ENCODE data around the gene TMOD2.
A peak's percentile ranks its signal among the peaks of the same experiment; 100 is the strongest.
"Not testable (repeated sequence)": the region's sequence is repeated elsewhere in the genome, so short reads cannot be mapped to it uniquely, and the experiment has no call there.

The TMOD2 gene

DNA sequence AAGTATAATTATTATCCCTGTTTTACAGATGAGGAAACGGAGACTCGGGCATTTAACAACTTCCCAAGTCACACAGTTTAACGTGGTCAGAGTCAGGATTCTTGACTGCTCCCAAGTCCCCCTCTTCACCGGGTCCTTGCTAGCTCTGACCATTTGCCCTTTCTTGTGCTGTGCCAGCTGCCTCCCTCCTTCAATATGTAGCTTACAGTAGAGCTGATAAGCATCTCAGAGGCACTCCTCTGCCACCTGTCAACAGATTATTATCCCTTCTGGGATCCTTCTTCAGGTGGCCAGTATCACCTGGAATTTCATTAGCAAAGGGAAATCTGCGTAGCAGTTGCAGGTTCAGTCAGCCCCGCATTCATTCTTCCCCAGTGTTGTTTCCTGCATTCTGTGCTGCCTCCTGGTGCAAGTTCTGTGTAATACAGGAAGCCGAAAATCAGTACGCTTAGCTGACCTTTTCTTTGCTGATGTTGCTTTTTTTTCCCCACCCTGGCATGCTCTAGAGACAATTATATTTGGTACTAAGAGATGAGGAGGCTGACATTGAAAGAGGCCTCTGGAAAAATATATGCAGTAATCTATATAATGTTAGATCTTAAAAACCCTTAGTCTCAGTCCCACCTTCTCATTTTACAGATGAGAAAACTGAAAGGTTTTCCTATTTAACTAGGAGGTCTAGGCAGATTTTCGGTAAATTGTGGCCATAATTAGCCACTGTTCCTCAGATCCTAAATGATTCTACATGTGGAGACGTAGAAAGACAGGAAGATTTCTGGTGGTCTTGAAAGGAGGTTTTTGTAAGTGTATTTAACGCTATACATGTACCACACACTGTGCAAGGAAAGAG, 24.8 kb downstream of the TMOD2 start:
- peak; percentile 75 for DNase-seq

DNA sequence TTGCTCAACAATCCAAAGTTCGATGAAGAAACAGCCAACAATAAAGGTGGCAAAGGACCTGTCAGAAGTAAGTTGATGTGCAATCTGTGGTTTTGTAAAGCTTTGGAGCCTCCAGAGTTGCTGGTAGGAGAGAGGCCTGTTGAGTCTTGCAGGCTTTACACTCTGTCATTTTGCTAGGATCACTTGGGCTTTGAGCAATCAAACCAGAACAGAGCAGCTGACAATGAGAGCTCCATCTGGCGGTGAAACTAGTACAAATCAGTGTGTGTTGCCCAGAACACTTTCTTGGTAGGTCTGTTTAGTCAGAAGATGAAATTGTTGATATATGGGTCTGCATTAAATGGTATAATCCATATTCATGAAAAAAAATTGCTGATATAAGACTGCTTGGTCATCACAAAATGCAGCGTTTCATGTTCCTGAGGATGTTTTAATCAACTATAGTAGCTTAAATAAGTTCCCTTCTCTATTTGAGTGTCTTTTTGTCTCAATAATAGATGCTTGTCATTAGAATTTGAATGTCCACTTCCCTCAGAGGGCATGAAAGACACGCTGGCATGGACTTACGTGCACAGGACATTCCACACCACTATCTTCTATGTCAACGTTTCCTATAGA, 25.7 kb downstream of the TMOD2 start:
- peak; percentile 81 for DNase-seq

DNA sequence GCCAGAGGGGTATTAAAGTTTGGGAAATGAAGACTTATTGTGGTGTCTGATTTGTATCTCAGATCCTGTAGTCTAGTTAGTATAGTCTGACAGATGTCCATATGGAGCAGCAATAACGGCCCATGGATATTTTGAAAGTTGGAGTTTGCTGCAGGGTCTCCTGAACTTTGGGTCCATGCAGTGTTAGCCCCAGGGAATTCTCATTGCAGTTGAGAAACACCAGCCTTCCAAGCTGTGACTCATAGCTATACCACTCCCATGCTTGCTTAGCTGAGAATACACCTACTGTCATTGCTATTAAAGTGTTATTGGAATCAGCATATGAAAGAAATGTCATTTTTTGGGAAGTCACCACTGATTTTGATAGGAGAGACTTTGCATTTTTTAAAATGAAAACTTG, 29.2 kb downstream of the TMOD2 start:
- no peak for DNase-seq

DNA sequence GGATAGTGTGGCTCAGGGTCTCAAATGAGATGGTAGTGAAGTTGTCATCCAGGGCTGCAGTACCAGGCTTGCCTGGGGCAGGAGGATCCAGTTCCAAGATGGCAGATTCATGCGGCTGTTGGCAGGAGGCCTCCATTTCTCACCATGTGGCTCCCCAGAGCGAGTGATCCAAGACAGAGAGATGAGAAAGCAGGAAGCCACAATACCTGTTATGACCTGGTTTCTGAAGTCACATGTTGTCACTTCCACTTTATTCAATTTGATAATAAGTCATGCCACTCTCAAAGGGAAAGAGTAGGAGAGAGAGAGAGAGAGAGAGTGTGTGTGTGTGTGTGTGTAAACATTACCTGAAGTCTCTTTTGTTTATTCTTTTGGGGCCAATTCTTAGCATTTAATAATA, 30.1 kb downstream of the TMOD2 start:
- no peak for DNase-seq

DNA sequence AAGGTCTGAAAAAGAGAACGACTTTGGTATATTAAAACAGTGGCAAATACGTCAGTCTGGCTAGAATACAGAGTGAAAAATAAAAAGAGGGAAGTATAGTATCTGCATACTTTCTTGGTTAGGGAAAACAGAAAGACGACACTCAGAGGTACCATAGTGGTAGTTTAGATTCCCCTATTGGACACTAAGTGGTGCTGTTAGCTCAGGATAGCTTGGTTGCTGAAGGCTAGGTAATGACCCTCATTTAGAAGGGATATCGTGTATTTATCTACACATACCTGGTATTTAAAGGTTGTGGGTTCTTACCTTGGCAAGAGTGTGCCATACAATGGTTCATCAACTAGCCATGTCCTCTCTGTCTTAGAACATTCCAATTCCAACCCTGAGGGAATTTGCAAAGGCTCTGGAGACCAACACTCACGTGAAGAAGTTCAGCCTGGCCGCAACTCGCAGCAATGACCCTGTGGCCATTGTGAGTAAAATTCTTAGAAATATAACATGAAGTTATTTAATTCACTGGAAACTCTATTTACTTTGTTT, 31.0 kb downstream of the TMOD2 start:
- DNase-seq = no peak

DNA sequence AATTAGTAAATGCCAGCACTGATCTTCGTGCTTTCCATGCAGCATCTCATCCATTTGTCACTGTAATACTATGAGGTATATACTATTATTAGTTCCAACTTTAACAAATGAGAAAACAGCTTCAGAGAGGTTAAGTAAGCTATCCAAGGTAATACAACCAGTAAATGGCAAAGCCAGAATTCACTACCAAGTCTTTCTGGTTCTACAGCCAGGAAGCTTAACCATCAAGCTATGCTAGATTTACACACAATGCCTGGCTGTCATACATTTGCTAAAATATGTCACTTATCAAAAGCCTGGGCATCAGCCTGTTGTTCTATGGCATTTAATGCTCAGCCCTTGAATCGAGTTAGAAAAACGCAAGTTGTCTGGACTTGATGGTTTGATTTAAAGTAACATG, 32.6 kb downstream of the TMOD2 start:
- no peak for DNase-seq

DNA sequence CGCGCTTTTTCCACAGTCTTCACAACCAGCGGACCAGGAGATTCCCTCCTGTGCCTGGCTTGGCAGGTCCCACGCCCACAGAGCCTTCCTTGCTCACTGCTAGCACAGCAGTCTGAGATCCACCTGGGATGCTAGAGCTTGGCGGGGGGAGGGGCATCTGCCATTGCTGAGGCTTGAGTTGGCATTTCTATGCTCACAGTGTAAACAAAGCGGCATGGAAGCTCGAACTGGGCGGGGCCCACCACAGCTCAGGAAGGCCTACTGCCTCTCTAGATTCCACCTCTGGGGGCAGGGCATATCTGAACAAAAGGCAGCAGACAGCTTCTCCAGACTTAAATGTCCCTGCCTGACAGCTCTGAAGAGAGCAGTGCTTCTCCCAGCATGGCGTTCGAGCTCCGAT, 35.7 kb downstream of the TMOD2 start:
- DNase-seq = not testable (repeated sequence)

DNA sequence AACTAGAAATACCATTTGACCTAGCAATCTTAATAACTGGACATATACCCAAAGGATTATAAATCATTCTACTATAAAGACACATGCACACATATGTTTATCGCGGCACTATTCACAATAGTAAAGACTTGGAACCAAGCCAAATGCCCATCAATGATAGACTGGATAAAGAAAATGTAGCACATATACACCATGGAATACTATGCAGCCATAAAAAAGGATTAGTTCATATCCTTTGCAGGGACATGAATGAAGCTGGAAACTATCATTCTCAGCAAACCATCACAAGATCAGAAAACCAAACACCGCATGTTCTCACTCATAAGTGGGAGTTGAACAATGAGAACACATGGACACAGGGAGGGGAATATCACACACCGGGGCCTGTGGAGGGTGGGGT, 41.1 kb downstream of the TMOD2 start:
- DNase-seq = not testable (repeated sequence)

DNA sequence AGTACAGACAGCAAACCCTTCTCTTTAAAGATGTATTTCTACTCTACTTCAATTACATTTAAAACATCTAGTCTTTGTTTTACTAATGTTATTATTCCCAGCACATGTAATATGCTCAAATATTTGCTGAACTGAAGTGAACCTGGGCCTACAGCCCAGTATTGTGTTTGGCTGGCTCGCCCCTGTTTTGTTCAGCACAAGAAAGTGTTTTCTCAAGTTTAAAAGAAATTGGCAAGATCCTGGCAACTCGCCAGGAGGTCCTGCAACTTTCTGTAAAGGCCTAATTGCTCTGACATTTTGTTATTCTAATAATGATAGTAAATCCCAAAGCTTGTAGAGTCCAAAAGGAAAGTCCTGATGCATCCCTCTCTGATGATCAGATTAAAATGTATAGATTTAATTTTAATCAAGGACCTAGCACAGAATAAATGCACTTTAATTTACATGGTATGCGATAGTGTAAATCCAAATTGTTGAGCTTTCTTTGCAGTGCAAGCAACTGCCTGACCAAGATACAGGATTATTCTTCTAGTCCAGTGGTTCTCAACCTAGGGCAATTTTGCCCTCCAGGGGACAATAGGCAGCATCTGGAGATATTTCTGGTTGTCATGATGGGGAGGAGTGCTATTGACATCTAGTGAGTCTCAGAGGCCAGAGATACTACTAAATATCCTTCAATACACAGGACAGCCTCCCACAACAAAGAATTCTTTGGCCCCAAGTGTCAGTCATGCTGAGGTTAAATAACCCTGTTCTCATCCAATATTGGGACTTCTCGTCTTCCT, 42.3 kb downstream of the TMOD2 start:
- no peak for DNase-seq

DNA sequence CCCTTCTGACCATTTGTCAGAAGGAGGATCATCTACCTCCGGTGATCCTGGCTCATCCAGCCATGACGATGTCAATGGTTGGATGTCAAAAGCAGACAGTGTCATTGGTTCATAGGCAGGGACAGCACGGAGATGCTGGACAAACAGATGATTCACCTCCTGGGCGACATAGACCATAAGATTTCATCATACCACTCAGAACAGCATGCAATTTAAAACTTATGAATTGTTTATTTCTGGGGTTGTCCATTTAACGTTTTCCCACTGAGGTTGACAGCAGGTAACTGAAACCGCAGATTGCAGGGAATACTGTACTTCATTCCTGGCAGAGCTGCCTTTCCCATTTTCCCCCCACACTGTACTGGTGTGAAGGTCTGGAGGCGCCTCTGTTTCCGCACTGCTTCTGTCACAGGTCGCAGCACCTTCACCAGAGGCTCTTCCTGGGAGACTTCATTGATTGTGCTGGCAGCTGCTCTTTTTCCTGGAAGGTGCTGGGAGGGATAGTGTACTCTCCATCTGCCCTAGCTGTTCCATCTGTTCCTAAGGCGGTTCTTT, 45.5 kb downstream of the TMOD2 start:
- no peak for DNase-seq

DNA sequence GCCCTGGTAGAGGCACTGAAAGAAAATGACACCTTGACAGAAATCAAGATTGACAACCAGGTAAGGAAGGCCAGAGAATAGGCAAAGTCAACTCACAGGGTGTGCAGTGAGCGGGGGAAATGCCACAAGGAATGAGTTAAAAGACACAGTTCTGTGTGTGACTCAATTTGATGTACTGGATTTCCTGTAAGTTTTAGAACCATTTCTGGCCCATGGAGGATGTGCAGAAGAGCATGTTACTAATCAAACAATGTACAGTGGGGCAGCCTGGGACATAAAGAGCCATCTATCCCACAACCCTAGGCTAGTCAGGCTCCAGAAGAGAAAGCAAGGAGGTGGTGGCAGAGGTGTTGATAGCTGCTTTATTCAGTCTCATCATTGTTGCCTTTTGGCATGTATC, 46.9 kb downstream of the TMOD2 start:
- no peak for DNase-seq

DNA sequence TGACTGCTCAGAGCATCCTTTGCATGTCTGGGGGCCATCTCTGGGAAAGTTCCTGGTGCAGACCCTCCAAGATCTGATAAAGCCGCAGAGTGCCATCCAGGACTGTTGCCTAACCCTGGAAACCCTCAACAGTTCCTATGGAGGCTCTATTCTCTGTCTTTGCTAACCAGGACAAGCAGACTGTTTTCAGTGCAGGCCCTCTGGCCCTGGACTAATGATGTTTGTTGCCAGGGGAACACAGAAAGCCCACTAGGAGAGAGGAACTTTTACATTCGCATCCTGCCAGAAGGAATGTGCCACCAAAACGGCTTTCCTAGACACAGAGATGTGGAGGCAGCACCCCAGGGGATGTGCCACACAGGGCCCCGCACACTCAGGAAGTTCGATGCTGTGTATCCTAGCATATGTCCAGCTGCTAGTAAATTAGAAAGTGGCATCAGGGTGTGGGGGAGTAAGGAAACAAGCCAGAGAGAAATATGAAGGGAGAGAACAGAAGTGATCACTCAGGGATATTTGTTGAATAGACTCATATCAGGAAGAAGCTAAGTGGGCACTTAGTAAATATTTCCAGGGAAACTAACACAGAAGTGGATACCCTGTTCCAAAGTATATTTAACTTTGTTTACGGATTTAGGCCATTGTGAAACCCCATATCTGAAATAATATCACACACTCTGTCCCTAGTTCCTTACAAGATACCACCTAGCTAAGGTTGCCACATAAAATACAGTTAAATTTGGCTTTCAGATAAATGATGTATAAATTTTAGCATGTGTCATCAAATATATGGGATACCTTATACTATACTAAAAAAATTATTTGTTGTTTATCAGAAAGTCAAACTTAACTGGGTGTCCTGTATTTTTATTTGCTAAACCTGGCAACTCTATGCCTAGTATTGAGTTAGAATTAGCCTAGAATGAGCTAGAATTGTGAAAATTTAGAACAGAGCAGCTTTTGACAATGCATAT, 48.2 kb downstream of the TMOD2 start:
- no peak for DNase-seq

DNA sequence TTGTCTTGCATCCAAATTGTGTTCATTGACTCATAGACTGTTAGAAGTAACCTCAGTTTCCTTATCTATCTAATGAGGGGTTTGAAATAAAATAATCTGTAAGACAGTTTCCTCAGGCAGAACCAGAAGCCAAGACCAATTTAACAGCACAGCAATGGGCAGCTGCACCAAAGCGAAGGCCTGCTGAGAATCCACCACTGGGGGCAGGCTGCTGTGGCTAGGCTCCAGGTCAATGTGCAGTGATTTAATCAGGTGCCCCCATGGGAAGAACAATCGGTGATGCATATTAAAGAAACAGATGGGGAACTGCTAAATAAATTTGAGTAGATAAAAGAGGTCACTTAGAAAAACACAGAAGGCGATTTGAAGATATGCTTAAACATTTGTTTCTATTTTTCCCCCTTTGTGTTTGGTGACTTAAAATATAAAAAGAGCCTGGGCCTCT, 50.0 kb downstream of the TMOD2 start:
- DNase-seq = no peak

DNA sequence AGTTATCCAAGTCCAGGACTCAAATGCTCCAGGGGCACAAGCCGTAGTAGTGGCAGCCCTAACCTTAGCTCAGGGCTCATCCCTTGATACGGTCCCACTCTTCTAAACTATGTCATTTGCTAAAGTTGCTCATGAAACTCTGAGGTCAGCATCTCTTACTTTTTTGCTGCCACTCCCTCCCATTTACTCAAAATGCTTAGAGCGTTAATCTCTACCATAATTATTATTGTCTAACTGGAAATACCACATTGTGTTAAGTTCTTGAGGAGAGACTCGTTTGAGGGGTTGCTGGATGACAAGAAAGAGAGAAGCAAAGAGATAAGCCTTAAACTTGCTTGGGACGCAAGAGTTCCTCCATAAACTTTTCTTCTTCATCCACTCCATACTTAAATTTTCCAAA, 51.2 kb downstream of the TMOD2 start:
- no peak for DNase-seq

DNA sequence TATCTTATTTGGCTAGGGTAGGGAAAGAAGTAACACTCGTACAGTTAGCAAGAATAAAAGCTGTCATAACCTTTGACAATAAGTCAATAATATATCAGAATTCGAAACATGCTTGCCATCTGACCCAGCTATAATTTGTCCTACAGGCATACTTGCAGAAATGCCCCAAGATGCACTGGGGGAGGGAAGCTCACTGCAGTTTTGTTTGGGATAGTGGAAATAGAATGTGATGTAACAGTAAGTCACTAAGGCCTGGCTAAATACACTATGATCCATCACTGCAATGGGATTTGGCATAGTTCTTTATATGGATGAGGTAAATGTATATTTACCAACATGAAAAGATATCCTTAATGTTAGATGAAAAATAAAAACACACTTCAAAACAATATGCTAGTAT, 52.6 kb downstream of the TMOD2 start:
- no peak for DNase-seq

DNA sequence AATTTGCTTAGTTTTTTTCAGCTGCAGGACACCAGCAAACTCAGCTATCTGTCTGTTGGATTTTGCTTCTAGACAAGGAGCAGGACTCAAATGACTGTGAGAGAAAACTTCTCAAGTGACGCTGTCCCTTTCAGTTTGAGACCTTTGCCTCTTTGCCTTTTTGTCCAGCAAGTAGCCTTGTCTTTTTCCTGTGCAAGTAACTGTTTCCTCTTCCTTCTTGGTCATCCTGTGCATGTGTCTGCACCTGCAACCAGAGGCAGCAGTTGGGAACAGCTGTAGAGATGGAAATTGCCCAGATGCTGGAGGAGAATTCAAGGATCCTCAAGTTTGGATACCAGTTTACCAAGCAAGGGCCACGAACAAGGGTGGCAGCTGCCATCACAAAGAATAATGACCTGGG, 54.7 kb downstream of the TMOD2 start:
- no peak for DNase-seq

DNA sequence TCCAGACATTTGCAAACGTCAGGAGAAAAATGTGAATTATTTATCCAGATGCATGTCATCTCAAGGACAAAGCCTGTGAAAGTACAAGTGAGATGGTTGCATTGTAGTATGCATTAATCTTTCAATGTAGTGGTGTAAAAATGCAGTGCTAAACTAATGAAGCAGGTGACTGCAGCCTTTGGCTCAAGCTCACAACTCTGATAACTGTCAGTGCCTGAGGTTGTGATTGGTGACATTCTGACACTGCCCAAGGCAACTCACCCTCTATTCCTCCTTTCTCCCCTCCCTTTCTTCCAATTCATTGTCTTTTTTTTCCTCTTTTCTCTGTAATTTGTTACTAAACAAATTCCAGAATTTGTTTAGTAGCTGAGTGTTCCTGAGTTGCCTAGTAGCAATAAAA, 58.1 kb downstream of the TMOD2 start:
- no peak for DNase-seq

DNA sequence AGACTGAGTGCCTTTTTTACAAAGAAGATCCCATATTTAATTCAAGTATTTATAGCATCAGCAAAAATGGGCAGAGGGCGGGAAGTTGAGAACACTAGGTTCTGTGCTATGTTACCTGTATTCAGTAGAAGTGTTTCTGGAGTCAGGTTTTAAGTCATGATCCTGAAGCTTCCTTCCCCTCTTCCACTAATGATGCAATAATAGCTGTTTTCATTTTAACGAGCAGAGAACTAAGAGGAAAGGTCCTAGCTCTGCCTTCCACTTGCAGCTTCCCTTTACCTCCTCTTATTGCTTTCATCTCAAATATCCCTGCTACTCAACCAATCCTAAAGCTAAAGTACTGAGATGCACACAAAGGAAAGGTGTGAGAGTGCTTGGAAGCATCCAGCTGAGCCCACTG, 61.2 kb downstream of the TMOD2 start:
- DNase-seq = no peak

DNA sequence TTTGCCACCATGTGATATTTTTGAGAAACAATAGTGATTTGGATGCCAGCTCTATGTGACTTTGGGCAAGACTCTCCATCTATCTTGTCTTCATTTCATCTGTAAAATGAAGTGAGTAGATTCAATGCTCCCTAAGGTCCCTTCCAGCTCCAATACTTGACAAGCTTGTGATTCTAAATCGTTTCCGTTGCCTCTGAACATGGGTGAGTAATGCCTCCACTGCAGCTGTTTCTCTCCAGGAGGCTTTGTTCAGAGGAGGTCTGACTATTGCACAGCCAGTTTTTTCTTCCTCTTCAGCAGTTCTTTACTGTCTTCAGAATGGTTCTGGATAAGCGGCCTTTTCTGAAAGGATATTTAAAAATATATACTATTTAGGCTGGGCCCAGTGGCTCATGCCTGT, 63.2 kb downstream of the TMOD2 start:
- no peak for DNase-seq

DNA sequence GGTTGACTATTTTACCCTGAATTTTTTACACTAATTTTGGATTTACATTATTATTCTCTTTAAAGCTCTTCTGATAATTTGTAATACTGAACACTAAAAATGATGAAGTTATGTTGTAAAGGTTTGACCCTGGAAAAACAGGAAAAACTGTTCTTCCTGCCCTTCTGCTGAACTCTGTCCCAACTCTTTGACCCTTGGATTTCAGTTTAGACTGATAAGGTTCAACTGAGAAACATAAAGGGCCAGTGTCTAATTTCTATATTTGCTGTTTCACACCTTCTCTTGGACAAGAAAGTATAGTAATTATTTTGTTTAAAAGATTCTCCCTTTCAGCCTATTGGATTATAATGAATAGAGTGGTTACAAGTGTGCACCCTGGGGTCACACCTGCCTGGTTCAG, 65.2 kb downstream of the TMOD2 start:
- DNase-seq = no peak

DNA sequence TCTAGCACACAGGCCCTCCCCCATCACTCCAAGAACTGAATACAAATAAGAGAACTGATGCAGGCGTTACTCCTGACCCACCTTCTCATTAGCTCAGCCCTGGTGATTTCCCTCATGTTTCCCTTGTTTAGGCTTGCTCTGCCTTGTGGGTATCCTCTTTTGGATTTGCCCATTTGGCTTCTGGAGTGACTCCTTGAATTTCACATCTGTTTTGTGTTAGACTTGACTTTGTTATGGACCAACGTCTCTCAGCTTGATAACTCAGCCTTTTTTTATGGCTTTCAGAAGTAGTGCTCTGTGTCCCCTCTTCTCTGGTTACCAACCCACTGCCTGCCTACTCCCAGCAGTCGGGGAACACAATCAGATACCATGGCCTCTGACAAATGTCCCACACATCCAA, 66.8 kb downstream of the TMOD2 start:
- no peak for DNase-seq

DNA sequence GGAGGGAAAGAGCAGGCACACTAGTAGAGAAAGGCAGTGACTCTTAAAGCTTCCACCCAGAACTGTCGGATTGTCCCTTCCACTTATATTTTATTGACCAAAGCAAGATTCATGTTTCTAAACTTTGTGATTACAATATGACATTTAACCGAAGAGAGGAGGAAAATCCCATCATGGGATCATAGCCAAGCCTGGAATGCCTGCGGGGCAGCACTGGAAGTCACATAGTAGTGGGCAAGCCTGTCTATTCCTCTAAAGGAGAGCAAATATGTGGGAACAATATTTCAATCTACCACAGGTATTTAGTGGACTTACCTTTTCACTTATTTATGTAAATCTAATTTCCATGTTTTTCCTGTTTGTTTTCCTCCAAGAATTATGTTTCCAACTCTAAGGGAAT, 74.3 kb downstream of the TMOD2 start:
- no peak for DNase-seq

Measured in activated effector memory CD4-positive, alpha-beta T cell treated with anti-CD3 and anti-CD28 coated beads, Interleukin-2, amount 50 U/mL, for 16 hours (primary cell).